Measurements from ENCODE around the gene DUSP10.

GRCh38 chr1:221761354-221762002, 19.6 kb upstream of the DUSP10 start:
- TF ChIP-seq CTCF (IDR thresholded peaks at IDR 0.05) = no peak
- no peak for TF ChIP-seq POLR2A (IDR thresholded peaks at IDR 0.05)
